ENCODE measurements around the gene CCDC182.

The CCDC182 gene

GRCh38 chr17:57772774-57773173 lies 27.7 kb upstream of the CCDC182 start:
- DNase-seq (ENCODE audit: low read depth): no peak
- no peak overlapping the region for H3K4me3 ChIP-seq (ENCODE audit: low read length)
- TF ChIP-seq, protein P1, sequence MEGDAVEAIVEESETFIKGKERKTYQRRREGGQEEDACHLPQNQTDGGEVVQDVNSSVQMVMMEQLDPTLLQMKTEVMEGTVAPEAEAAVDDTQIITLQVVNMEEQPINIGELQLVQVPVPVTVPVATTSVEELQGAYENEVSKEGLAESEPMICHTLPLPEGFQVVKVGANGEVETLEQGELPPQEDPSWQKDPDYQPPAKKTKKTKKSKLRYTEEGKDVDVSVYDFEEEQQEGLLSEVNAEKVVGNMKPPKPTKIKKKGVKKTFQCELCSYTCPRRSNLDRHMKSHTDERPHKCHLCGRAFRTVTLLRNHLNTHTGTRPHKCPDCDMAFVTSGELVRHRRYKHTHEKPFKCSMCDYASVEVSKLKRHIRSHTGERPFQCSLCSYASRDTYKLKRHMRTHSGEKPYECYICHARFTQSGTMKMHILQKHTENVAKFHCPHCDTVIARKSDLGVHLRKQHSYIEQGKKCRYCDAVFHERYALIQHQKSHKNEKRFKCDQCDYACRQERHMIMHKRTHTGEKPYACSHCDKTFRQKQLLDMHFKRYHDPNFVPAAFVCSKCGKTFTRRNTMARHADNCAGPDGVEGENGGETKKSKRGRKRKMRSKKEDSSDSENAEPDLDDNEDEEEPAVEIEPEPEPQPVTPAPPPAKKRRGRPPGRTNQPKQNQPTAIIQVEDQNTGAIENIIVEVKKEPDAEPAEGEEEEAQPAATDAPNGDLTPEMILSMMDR (conservative IDR thresholded peaks at IDR 0.05; ENCODE audit: low read depth, low read length): peak; percentile 12

DNA sequence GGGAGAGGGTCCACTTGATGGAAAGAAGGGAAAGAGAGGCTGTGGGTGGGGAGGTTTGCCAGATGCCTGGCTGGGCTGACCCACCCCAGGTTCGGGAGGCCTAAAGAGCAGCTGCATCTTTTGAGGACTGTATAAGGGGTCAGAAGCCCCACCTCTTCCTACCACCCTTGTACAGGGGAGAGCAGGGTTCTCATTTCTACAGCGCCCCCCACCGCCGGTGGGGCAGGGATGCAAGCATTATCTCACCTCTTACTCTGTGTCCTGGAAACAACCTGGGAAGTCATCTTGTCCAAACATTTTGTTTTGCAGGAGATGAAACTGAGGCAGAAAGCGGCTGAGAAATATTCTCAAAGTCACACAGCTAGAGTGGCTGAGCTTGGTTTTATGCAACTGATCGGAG lies 22.5 kb upstream of the CCDC182 start:
- no peak overlapping the region for H3K4me3 ChIP-seq (ENCODE audit: low read length)
- TF ChIP-seq, protein P1 (conservative IDR thresholded peaks at IDR 0.05; ENCODE audit: low read depth, low read length): no peak
- DNase-seq (ENCODE audit: low read depth): no peak

DNA sequence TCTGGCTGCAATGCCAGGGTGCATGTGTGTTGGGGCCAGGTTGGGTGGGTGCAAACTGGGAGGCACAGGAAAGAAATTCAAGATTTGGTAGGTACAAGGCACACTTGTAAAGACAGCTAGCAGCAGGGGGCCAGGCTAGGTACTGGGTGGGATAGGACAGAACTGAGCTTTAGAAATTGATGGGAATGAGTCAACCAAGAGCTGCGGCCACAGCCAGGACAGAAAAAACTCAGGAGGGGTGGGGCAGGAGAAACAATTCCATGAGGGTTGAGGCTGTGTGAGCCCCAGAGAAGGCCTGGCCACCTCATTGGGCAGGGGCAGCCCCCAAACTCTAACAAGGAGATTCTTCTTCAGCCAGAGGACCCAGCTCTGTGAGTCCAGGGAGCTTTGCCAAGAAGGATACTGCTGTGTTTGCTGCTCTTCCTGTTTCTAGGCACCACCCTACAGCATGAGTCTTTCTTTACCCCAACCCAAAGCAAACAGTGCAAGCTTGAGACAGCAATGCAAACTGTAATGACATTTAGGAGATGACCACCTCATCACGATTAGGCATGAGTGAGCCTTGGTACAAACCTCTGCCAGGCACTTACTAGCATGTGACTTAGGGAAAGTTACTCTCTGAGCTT lies 21.3 kb upstream of the CCDC182 start:
- TF ChIP-seq, protein P1 (conservative IDR thresholded peaks at IDR 0.05; ENCODE audit: low read depth, low read length): no peak
- DNase-seq (ENCODE audit: low read depth): no peak
- no peak overlapping the region for H3K4me3 ChIP-seq (ENCODE audit: low read length)

DNA sequence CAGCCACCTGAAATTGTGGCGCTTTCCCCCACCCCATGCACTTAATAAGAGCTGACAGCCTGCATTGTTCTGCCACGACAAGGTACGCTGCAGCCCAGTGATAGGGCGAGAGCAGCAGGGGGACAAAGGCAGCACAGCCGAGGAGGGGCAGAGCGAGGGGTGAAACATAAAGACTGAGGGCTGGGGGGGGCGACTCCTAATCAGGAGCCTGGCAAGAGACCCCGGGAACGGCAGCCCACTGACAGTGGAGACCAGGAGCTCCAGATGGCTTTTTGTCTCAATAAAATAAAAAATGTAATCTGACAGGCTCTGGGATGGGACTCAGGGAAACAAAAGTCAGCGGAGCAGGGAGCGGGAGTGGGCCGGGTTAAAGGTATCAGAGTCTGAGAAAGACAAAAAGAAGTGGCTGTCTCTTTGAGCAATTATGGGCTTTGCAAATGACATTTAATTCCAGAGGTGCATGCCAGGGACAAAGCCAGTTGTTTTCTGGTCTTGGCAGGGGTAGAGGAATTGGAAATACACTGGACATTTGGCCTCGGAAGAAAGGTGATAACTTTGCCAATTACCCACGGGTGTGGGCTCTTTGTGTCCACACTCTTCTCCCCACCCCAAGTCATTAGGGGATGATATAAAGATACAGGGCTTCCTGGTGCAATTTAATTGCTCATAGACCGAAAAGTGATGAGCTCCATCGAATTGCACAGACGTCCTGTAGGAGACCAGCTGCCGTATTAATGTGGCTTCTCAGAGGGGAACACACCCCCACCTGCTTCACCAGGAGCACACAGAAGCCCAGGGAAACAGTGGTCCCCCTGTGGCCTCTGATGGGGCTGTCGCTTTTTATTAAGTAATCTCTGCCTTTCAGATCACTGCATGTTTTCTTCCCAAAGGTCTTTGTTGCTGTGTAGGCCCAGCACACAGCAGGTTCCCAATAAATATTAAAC lies 17.6 kb upstream of the CCDC182 start:
- TF ChIP-seq, protein P1 (conservative IDR thresholded peaks at IDR 0.05; ENCODE audit: low read depth, low read length): no peak
- no peak for DNase-seq (ENCODE audit: low read depth)
- no peak overlapping the region for H3K4me3 ChIP-seq (ENCODE audit: low read length)

- H3K4me3 ChIP-seq (ENCODE audit: low read length): no peak overlapping the region
- DNase-seq (ENCODE audit: low read depth): no peak
- TF ChIP-seq, protein P1 (conservative IDR thresholded peaks at IDR 0.05; ENCODE audit: low read depth, low read length): no peak
Measured at GRCh38 chr17:57761887-57762286, 16.8 kb upstream of the CCDC182 start.

GRCh38 chr17:57760046-57760445 lies 14.9 kb upstream of the CCDC182 start:
- no peak for DNase-seq (ENCODE audit: low read depth)
- H3K4me3 ChIP-seq (ENCODE audit: low read length): no peak overlapping the region
- TF ChIP-seq, protein P1 (conservative IDR thresholded peaks at IDR 0.05; ENCODE audit: low read depth, low read length): no peak
